Prostate gland (tissue), 2 donors: ENCODE results near the gene SELENOO.

Experiments used
- POLR2A ChIP-seq: fragments of 450-650 bp; IDR thresholded peaks from one replicate; pipeline ENCODE4 v1.6.1; 2016; ENCODE audit warnings: antibody characterized with exemption, mild to moderate bottlenecking
- POLR2AphosphoS5 ChIP-seq: sonication (generic); formaldehyde crosslinking; IDR thresholded peaks from one replicate; pipeline ENCODE4 v1.6.1; 2017; ENCODE audit warnings: antibody characterized with exemption
- TF ChIP-seq, protein P1 (sequence below), 4 experiments: fragments of 200-600 bp in 2 of 4; fragments of 450-650 bp in 2 of 4; sonication (generic) in 2 of 4; IDR thresholded peaks; 1 replicate in 3 of 4; 2 replicates in 1 of 4; pipeline ENCODE4 v1.5.1; 2016 to 2019; ENCODE audit warnings: antibody characterized with exemption in 4 of 4, mild to moderate bottlenecking in 2 of 4, moderate library complexity in 2 of 4

- TF ChIP-seq POLR2A (no peak), POLR2AphosphoS5 (no peak)
- TF ChIP-seq, protein P1, sequence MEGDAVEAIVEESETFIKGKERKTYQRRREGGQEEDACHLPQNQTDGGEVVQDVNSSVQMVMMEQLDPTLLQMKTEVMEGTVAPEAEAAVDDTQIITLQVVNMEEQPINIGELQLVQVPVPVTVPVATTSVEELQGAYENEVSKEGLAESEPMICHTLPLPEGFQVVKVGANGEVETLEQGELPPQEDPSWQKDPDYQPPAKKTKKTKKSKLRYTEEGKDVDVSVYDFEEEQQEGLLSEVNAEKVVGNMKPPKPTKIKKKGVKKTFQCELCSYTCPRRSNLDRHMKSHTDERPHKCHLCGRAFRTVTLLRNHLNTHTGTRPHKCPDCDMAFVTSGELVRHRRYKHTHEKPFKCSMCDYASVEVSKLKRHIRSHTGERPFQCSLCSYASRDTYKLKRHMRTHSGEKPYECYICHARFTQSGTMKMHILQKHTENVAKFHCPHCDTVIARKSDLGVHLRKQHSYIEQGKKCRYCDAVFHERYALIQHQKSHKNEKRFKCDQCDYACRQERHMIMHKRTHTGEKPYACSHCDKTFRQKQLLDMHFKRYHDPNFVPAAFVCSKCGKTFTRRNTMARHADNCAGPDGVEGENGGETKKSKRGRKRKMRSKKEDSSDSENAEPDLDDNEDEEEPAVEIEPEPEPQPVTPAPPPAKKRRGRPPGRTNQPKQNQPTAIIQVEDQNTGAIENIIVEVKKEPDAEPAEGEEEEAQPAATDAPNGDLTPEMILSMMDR (IDR thresholded peaks at IDR 0.05): no peak
These were observed 55.5 kb downstream of the SELENOO start for GRCh38 chr22:50256258-50256862.
